C4-2B (cell line): ENCODE results near the gene PPP3CA.

Experiments used
- H3K27ac ChIP-seq: fragments of 450-650 bp; 2 replicates; pipeline ENCODE4 v1.5.1; 2017
- CTCF ChIP-seq: fragments of 450-650 bp; conservative IDR thresholded peaks from 2 replicates; pipeline ENCODE4 v1.5.1; 2017; ENCODE audit warnings: mild to moderate bottlenecking
- ZFX ChIP-seq: fragments of 450-650 bp; IDR thresholded peaks from 2 replicates; pipeline ENCODE4 v1.6.1; 2017

The PPP3CA gene

GRCh38 chr4:101331017-101331416, 16.3 kb downstream of the PPP3CA start:
- TF ChIP-seq ZFX: no peak
- TF ChIP-seq CTCF: no peak
- H3K27ac ChIP-seq: no peak overlapping the region

GRCh38 chr4:101329592-101329991, 17.7 kb downstream of the PPP3CA start:
- TF ChIP-seq ZFX (no peak), CTCF (no peak)

GRCh38 chr4:101328063-101328602, 19.2 kb downstream of the PPP3CA start:
- no peak for TF ChIP-seq CTCF
- H3K27ac ChIP-seq: no peak overlapping the region

More at GRCh38 chr4:101329592-101329991, 17.7 kb downstream of the PPP3CA start:
- no peak overlapping the region for H3K27ac ChIP-seq

- H3K27ac ChIP-seq: no peak overlapping the region
- TF ChIP-seq CTCF (no peak), ZFX (no peak)
These were observed 20.8 kb downstream of the PPP3CA start for GRCh38 chr4:101326576-101326975.

GRCh38 chr4:101322743-101323142, 24.6 kb downstream of the PPP3CA start:
- peak overlapping the region; percentile 47 for H3K27ac ChIP-seq
- no peak for TF ChIP-seq CTCF
- TF ChIP-seq ZFX: no peak

- no peak overlapping the region for H3K27ac ChIP-seq
- TF ChIP-seq ZFX (no peak), CTCF (no peak)
These were observed 25.8 kb downstream of the PPP3CA start for GRCh38 chr4:101321481-101322042.

- no peak overlapping the region; the same call in 1 of the 2 replicates for H3K27ac ChIP-seq
- TF ChIP-seq CTCF (no peak), ZFX (no peak)
These were observed 31.5 kb downstream of the PPP3CA start for GRCh38 chr4:101315786-101316185.
